Esophagus squamous epithelium (tissue), 4 donors: ENCODE results near the gene EEF1AKMT4.

Experiments
- POLR2A ChIP-seq, 4 donors: fragments of 450-650 bp; IDR thresholded peaks; one replicate each; pipeline ENCODE4 v1.6.1; 2017; ENCODE audit warnings: antibody characterized with exemption in 4 of 4, mild to moderate bottlenecking in 4 of 4, moderate library complexity in 3 of 4
- TF ChIP-seq, protein P1 (sequence below), 6 experiments: fragments of 450-650 bp in 4 of 6; fragments of 200-600 bp in 2 of 6; sonication (generic) in 2 of 6; IDR thresholded peaks; one replicate each; pipeline ENCODE4 v1.5.1; 2016 to 2019; ENCODE audit warnings: antibody characterized with exemption in 6 of 6, mild to moderate bottlenecking in 4 of 6, moderate library complexity in 4 of 6

- no peak for TF ChIP-seq POLR2A (IDR thresholded peaks at IDR 0.05)
- TF ChIP-seq, protein P1, sequence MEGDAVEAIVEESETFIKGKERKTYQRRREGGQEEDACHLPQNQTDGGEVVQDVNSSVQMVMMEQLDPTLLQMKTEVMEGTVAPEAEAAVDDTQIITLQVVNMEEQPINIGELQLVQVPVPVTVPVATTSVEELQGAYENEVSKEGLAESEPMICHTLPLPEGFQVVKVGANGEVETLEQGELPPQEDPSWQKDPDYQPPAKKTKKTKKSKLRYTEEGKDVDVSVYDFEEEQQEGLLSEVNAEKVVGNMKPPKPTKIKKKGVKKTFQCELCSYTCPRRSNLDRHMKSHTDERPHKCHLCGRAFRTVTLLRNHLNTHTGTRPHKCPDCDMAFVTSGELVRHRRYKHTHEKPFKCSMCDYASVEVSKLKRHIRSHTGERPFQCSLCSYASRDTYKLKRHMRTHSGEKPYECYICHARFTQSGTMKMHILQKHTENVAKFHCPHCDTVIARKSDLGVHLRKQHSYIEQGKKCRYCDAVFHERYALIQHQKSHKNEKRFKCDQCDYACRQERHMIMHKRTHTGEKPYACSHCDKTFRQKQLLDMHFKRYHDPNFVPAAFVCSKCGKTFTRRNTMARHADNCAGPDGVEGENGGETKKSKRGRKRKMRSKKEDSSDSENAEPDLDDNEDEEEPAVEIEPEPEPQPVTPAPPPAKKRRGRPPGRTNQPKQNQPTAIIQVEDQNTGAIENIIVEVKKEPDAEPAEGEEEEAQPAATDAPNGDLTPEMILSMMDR (IDR thresholded peaks at IDR 0.05): peak in 1 of 6 experiments; percentile 37
These were observed 35.2 kb downstream of the EEF1AKMT4 start for GRCh38 chr3:184284696-184285095.
